Thymus (tissue), 11 donors: ENCODE measurements around the gene VPS13D. TPM values are rescaled to one million over a fixed set of nuclear protein-coding genes. Genes with fewer than 3 reads are reported as not detected.

Experiments
- DNase-seq, 9 donors: peaks; one replicate each; pipeline ENCODE4 v3.0.0-alpha.2; 2013; ENCODE audit warnings: low spot score in 9 of 9, low read depth in 6 of 9, missing footprints in 1 of 9
- H3K27ac ChIP-seq, 2 donors: one replicate each; pipeline ENCODE4 v1.5.1; 2013; ENCODE audit warnings: control low read depth in 1 of 2, low read depth in 1 of 2, low read length in 1 of 2, mild to moderate bottlenecking in 1 of 2, moderate library complexity in 1 of 2
- H3K27me3 ChIP-seq, 2 donors: one replicate each; pipeline ENCODE4 v1.5.1; 2013; ENCODE audit warnings: low read length in 1 of 2; ENCODE audit not compliant: control insufficient read depth in 2 of 2, insufficient read depth in 1 of 2
- H3K36me3 ChIP-seq, 2 donors: one replicate each; pipeline ENCODE4 v1.5.1; 2013; ENCODE audit warnings: low read length in 1 of 2, mild to moderate bottlenecking in 1 of 2, moderate library complexity in 1 of 2; ENCODE audit not compliant: control insufficient read depth in 2 of 2, insufficient read depth in 2 of 2
- H3K4me1 ChIP-seq, 2 donors: one replicate each; pipeline ENCODE4 v1.5.1; 2013; ENCODE audit warnings: low read length in 2 of 2; ENCODE audit not compliant: control insufficient read depth in 2 of 2, insufficient read depth in 2 of 2
- H3K4me3 ChIP-seq, 2 donors: one replicate each; pipeline ENCODE4 v1.5.1; 2013; ENCODE audit warnings: low read length in 2 of 2, control low read depth in 1 of 2, mild to moderate bottlenecking in 1 of 2
- H3K9me3 ChIP-seq, 2 donors: one replicate each; pipeline ENCODE4 v1.5.1; 2013; ENCODE audit warnings: low read length in 1 of 2, mild to moderate bottlenecking in 1 of 2; ENCODE audit not compliant: control insufficient read depth in 2 of 2, insufficient read depth in 1 of 2
- WGBS: extraction: QIAGEN DNeasy Blood & Tissue Kit; methylation state at CpG from one replicate; pipeline ENCODE4 v1.1.7; 2013; 5-methylcytosine and 5-hydroxymethylcytosine counted together
- polyA plus RNA-seq: library from polyadenylated mRNA; stranded (reverse); fragments of 200-250 nt; gene quantifications from one replicate; pipeline ENCODE4 v1.2.3, GENCODE V29; 2013
- total RNA-seq: library from RNA; stranded (reverse); fragments of 120-200 nt; gene quantifications from one replicate; pipeline ENCODE4 v1.2.4, GENCODE V29; 2013
- donor health status: healthy.

The VPS13D gene
- total and polyA plus RNA-seq, 2 donors, result 10.2 to 21.7 TPM

DNA sequence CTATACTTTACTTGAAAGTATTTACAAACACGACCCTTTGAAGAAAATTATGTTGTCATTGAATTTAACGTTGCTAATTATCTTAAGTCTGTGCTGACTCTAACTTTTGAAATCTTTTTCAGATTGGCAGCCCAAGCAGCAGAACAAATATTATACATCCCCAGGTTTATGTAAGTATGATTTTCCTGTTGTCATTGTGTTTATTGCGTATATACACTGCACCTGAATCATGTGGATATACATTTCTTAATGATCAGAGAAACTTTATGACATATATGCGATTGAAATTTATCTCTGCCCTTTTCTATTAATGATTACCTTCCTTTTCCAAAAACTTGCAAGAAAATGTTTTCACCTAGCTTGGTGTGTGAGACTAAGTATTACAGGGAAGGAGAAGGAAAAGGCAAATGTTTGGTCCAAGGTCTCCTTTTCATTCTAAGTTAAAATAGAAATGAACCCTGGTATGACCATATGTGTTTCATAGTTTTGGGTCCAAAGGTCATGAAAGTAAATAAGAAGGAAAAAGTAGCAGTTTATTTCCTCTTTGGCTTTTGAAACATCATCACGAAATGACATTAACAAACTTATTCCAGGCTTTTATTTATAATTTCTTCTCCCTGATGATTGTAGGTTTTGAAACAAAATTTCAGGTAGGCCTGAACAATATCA lies 116.8 kb downstream of the VPS13D start:
- peaks cover 11 to 25% of the 10 kb centered on the region in 2 donors for H3K36me3 ChIP-seq
- WGBS, result 98% methylated on average over 5 of the region's 5 CpGs
- H3K27ac ChIP-seq, result no peak overlapping the region
- DNase-seq, result no peak
- H3K4me3 ChIP-seq, result no peak overlapping the region
- H3K4me1 ChIP-seq, result peaks cover 23 to 31% of the 10 kb centered on the region in 2 donors
- no peaks in the 10 kb centered on the region for H3K27me3 ChIP-seq
- no peaks in the 10 kb centered on the region for H3K9me3 ChIP-seq

DNA sequence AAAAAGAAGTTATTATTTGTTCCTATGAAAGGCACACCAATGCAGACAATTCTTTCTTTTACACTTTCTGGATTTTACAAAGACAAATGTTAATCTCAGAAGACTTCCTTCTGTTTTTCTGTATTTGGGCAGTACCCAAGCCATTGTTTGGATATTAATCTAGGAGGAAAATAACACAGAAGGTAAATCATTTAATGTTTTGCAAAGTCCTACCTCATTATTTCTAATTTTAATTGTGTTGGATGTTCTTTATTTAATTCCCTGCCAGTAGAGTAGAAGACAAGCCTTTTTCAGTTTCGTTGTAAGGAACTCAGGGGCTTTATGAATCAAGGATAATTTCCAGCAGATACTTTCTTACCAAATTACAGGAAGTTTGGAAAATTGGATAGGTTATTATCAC lies 118.3 kb downstream of the VPS13D start:
- no peak overlapping the region for H3K4me3 ChIP-seq
- no peaks in the 10 kb centered on the region for H3K9me3 ChIP-seq
- peaks cover 11 to 20% of the 10 kb centered on the region in 2 donors for H3K36me3 ChIP-seq
- 95% methylated on average over 1 of the region's 1 CpG for WGBS
- DNase-seq, result no peak
- H3K4me1 ChIP-seq, result peaks cover 21 to 22% of the 10 kb centered on the region in 2 donors
- no peaks in the 10 kb centered on the region for H3K27me3 ChIP-seq
- no peak overlapping the region for H3K27ac ChIP-seq

DNA sequence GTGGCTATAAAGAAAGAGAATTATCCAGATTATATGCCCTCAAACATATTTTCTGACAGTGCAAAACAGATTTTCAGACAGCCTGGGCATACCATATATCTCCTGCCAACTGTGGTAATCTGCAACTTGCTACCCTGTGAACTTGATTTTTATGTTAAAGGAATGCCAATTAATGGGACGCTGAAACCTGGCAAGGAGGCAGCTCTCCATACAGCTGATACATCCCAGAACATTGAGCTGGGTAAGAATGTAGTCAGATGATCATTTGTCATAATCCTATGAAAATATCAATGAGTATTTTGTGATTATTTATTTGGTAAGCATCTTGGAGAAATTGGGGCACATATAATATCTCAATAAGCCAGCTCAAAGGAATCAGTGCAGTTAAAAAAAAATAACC lies 124.2 kb downstream of the VPS13D start:
- Histone ChIP-seq H3K4me3 (no peak overlapping the region), H3K36me3 (peaks cover 29 to 50% of the 10 kb centered on the region in 2 donors), H3K27ac (no peak overlapping the region), H3K4me1 (no peaks in the 10 kb centered on the region), H3K9me3 (no peaks in the 10 kb centered on the region), H3K27me3 (no peaks in the 10 kb centered on the region)
- 100% methylated on average over 1 of the region's 1 CpG for WGBS
- no peak for DNase-seq

DNA sequence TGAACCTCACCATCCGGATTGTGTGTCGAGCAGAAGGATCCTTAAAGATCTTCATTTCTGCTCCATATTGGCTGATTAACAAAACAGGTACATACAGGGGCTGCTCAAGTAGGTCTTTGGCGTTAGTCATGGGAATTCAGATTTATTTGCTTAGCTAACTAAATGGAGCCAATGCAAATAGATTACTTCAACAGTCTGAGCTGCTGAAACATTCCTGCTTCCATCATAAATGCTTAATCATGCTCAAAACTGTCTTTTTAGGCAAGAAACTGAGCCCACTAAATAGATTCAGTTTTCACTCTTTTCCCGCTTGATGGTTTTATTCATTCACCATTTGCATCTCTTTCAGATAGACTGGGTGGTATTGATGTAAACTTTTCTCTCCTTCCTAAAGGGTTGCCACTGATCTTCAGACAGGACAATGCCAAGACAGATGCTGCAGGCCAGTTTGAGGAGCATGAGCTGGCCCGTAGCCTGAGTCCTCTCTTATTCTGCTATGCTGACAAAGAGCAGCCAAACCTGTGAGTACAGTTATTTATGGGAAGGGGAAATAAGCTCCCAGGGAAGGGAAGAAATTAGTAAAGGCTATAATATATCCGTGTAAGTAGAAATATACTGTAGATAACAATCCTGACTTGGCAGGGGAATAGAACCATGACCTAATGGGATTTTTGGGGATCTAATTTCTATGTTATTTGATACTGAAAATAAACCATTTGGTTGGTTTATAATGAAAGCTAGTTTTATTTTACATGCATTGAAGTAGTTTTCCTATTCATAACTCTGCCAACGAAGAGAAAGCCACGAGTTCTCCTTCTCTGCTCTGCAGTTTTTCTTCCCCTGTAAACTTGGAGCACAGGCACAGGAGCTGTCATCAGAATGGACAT lies 126.4 kb downstream of the VPS13D start:
- H3K9me3 ChIP-seq, result no peaks in the 10 kb centered on the region
- H3K27ac ChIP-seq, result no peak overlapping the region
- DNase-seq, result no peak
- H3K4me1 ChIP-seq, result no peaks in the 10 kb centered on the region
- peaks cover 25 to 38% of the 10 kb centered on the region in 2 donors for H3K36me3 ChIP-seq
- no peaks in the 10 kb centered on the region for H3K27me3 ChIP-seq
- no peak overlapping the region for H3K4me3 ChIP-seq
- 93% methylated on average over 8 of the region's 8 CpGs for WGBS

DNA sequence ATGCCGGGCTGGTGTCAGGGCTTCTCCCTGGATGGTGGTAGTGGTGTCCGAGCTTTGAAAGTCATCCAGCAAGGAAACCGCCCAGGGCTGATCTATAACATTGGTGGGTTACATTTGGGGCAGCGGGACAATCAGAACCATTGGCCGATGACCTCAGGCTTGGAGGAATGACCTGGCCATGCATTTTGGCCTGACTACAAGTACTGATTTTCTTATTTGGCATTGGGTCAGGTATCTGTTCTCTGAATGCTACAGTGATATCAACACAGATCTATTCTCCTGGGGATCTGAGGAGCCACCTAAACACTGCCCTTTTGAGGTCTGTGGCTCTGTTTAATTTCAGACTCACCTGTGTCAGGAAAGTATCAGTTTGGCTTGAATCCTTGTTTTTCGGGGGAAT lies 128.7 kb downstream of the VPS13D start:
- Histone ChIP-seq H3K27me3 (no peaks in the 10 kb centered on the region), H3K4me3 (no peak overlapping the region), H3K4me1 (no peaks in the 10 kb centered on the region), H3K9me3 (no peaks in the 10 kb centered on the region), H3K27ac (no peak overlapping the region), H3K36me3 (peaks cover 30 to 46% of the 10 kb centered on the region in 2 donors)
- DNase-seq, result no peak
- WGBS, result 97% methylated on average over 6 of the region's 6 CpGs

DNA sequence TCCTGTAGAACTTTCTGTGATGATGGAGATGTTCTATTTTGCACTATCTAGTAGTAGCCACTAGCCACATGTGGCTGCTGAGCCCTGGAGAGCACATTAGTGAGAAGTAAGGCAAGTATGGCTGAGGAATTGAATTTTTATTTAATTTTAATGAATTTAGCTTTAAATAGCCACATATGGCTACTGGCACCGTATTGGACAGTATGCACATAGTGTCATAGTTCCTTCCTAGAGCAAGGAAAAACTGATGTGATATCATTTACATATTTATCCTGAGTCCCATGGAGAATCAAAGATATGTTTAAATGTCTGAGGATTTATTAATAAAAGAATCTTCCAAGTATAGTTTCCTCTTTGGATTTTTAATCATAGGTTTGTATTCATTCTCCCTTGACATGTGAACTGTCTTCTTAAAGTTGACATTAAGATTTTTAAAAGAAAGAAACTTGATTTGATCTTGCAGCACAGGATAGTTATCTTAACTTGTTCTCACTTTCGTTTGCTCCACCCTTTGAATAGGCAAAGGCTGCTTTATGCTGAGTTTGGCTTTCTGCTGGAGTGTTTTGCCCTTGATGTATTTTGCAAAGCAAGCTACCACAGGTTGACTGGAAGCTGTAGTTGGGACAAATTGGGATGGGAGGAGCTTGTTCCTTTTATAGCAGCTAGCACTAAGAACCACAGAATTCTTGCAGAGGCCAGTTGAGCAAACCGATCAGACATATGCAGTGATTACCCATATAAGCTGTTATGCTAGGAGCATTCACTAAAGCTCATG lies 129.7 kb downstream of the VPS13D start:
- WGBS, result 91% methylated on average over 3 of the region's 3 CpGs
- Histone ChIP-seq H3K36me3 (peaks cover 30 to 49% of the 10 kb centered on the region in 2 donors), H3K4me1 (no peaks in the 10 kb centered on the region), H3K9me3 (no peaks in the 10 kb centered on the region), H3K27me3 (no peaks in the 10 kb centered on the region), H3K4me3 (no peak overlapping the region), H3K27ac (no peak overlapping the region)
- DNase-seq, result peak in 1 of 9 donors; percentile 10

DNA sequence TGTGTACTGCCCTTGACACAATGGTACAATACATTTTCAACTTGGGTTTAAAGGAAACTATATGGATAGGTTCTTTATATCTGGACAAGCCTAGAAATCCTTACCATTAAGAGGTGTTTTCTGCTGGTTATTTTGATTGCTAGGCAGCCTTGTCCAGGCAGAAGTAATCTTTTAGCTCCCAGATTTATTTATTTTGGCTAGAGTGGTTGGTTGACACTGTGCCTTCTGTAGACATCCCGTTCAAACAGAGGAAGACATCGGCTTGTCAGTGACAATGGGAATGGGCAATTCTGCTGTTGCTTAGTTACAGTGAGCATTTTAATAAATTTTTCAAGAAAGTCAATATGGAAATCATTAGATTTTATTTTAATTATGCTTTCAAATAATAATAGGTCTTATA lies 138.8 kb downstream of the VPS13D start:
- peaks cover 9 to 24% of the 10 kb centered on the region in 2 donors for H3K36me3 ChIP-seq
- 96% methylated on average over 2 of the region's 2 CpGs for WGBS
- no peak for DNase-seq

DNA sequence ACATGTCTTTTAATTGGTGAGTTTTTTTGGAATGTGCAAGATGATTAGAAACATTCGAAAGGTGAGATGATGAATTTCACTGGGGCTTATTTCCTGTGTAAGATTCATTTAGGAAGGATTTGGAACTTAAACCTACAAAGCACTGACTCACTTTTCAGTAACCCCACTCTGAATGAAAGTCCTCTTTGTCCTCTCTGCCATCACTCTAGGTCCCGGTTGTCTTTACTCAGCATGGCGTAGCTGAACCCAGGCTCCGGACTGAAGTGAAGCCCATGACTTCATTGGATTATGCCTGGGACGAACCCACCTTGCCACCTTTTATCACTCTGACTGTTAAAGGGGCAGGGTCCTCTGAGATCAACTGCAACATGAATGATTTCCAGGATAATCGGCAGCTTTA lies 139.4 kb downstream of the VPS13D start:
- 95% methylated on average over 6 of the region's 6 CpGs for WGBS
- Histone ChIP-seq H3K9me3 (no peaks in the 10 kb centered on the region), H3K4me3 (no peak overlapping the region), H3K27ac (no peak overlapping the region), H3K27me3 (no peaks in the 10 kb centered on the region), H3K4me1 (no peaks in the 10 kb centered on the region), H3K36me3 (peaks cover 7 to 23% of the 10 kb centered on the region in 2 donors)
- DNase-seq, result no peak

More for the DNA sequence above, 138.8 kb downstream of the VPS13D start:
- Histone ChIP-seq H3K9me3 (no peaks in the 10 kb centered on the region), H3K27me3 (no peaks in the 10 kb centered on the region), H3K4me1 (no peaks in the 10 kb centered on the region), H3K27ac (no peak overlapping the region), H3K4me3 (no peak overlapping the region)
